Large intestine (tissue), 12 donors: ENCODE results near the gene TEAD2. TPM values are rescaled to one million over a fixed set of nuclear protein-coding genes. Genes with fewer than 3 reads are reported as not detected.

Experiments used
- DNase-seq, 2 donors: peaks; one replicate each; pipeline versions ENCODE4 v3.0.0 to v3.0.0-alpha.2; 2013
- H3K27ac ChIP-seq: one replicate; pipeline ENCODE4 v1.5.1; 2013; ENCODE audit warnings: low read length
- H3K27me3 ChIP-seq: 2 replicates; pipeline ENCODE4 v1.6.1; 2013; ENCODE audit warnings: low read length; ENCODE audit not compliant: control insufficient read depth, insufficient read depth
- H3K36me3 ChIP-seq: 2 replicates; pipeline ENCODE4 v1.6.1; 2013; ENCODE audit warnings: low read length; ENCODE audit not compliant: control insufficient read depth, insufficient read depth
- H3K4me1 ChIP-seq: one replicate; pipeline ENCODE4 v1.6.1; 2013; ENCODE audit warnings: low read length; ENCODE audit not compliant: control insufficient read depth, insufficient read depth
- H3K4me3 ChIP-seq: one replicate; pipeline ENCODE4 v1.5.1; 2013; ENCODE audit warnings: low read length
- H3K9me3 ChIP-seq: one replicate; pipeline ENCODE4 v1.6.1; 2013; ENCODE audit warnings: mild to moderate bottlenecking, low read depth, low read length, moderate library complexity; ENCODE audit not compliant: control insufficient read depth
- WGBS: methylation state at CpG from one replicate; pipeline ENCODE4 v1.1.5; 2013; ENCODE audit warnings: low lambda C conversion rate; ENCODE audit not compliant: insufficient coverage; 5-methylcytosine and 5-hydroxymethylcytosine counted together
- long read RNA-seq, 11 donors: transcript quantifications; one replicate each; lab custom pipeline, GENCODE V29; 2026
- polyA plus RNA-seq: library from polyadenylated mRNA; unstranded; fragments of 120-200 nt; gene quantifications from one replicate; pipeline ENCODE4 v1.2.1, GENCODE V29; 2013

TEAD2 gene
- polyA plus RNA-seq, result 17.2 TPM
- long read RNA-seq, donor 1, partial matches to known transcripts, result 0 of 1 reads
- long read RNA-seq, donor 1, other reads (novel, unspliced or antisense), result 0 of 1 reads
- long read RNA-seq, donor 2, partial matches to known transcripts, result 0 of 2 reads
- long read RNA-seq, donor 2, other reads (novel, unspliced or antisense), result 0 of 2 reads
- long read RNA-seq, donor 3, result 0 reads
- long read RNA-seq, donor 4, result 0 reads
- long read RNA-seq, donor 5, result 0 reads
- long read RNA-seq, donor 6, partial matches to known transcripts, result 0 of 2 reads
- long read RNA-seq, donor 6, other reads (novel, unspliced or antisense), result 0 of 2 reads
- long read RNA-seq, donor 7, partial matches to known transcripts, result 0 of 1 reads
- long read RNA-seq, donor 7, other reads (novel, unspliced or antisense), result 0 of 1 reads
- long read RNA-seq, donor 8, partial matches to known transcripts, result 0 of 2 reads
- long read RNA-seq, donor 8, other reads (novel, unspliced or antisense), result 0 of 2 reads
- long read RNA-seq, donor 9, result 0 reads
- long read RNA-seq, donor 10, partial matches to known transcripts, result 0 of 2 reads
- long read RNA-seq, donor 10, other reads (novel, unspliced or antisense), result 0 of 2 reads
- long read RNA-seq, donor 11, partial matches to known transcripts, result 0 of 3 reads
- long read RNA-seq, donor 11, other reads (novel, unspliced or antisense), result 0 of 3 reads

DNA sequence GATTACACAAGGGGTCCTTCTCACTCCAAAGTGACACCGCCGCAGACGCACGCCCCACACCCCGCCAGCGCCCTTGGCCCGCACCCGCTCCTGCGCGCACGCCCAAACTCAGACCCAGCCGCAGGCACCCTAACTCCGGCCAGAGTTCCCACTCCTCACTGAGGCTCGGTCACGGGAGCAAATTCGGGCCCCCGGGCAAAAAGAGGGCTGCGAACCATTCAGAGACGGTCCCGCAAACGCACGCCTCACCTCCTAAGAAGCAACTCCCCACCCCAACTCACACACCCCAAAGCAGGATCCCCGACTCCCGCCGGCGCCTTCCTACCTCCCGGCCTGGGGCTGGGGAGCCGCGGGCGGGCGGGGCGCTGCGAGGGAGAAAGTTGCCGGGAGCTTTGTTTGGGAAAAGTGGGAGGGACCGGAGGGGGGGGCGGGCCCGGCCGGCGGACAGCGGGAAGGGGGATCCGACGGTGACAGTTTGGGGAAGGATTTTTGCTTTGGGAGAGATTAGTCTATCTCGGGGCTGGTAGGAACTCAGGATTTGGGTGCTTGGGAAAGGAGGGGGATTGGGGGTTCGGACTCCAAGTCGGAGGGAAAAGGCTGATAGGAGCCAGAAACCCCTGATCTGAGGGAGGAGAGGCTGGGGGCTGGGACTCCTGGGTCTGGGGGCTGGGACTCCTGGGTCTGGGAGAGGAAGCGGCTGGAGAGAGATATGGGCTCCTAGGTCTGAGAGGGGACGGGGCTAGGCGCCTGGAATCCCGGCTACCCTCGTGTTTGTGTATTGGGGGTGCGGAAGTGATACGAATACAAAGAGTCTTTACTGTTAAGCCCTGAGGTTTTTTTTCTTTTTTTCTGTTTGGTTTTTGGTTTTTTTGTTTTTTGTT is at the start of gene TEAD2:
TEAD2 (minus strand) TSS at position 369 of the 881 bp plus-strand sequence. CDS start 2,341 bp downstream, outside the sequence.
- peak within 1 kb of the TSS; percentile 90 for H3K27ac ChIP-seq
- peaks cover 7% of the 10 kb centered on the region for H3K9me3 ChIP-seq
- peaks cover 5% of the 10 kb centered on the region for H3K4me1 ChIP-seq
- peak in 1 of 2 donors; percentile 47 for DNase-seq
- H3K4me3 ChIP-seq, result peak within 1 kb of the TSS; percentile 81
- H3K27me3 ChIP-seq, result peaks cover 54% of the 10 kb centered on the region
- no CpG with 5 or more reads among the region's 52 CpGs for WGBS
- H3K36me3 ChIP-seq, result peaks cover under 1% of the 10 kb centered on the region

DNA sequence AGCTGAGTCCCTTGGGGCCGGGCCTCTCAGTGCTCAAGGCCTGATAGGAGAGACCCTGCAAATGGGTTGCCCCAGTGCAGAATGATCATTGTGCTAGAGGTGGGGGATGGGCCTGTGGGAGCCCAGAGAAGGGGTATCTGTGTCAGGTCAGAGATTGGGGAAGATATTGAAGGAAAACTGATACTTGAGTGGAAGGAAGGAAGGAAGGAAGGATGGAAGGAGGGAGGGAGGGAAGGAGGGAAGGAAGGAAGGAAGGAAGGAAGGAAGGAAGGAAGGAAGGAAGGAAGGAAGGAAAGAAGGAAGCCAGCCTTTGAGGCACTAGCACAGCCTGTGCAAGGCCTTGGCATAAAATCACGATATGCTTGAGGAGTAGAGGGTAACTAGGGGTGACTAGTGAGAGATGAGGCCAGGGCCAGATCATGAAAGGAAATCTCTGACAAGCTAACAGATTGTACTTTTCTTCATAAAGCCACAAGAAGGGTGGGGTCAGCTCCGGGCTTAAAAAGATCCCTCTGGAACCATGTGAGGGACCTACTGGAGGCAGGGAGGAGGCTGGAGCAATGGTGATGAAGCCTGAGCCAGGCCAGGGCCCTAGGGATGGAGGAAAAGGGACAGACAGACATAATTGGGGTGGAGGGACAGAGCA is 49.6 kb upstream of the TEAD2 start:
- DNase-seq, result no peak
- no peak overlapping the region for H3K27ac ChIP-seq
- no peaks in the 10 kb centered on the region for H3K9me3 ChIP-seq
- H3K4me1 ChIP-seq, result peaks cover 3% of the 10 kb centered on the region
- H3K4me3 ChIP-seq, result no peak overlapping the region
- WGBS, result no CpG with 5 or more reads among the region's 3 CpGs
- no peaks in the 10 kb centered on the region for H3K36me3 ChIP-seq
- peaks cover 16% of the 10 kb centered on the region for H3K27me3 ChIP-seq

DNA sequence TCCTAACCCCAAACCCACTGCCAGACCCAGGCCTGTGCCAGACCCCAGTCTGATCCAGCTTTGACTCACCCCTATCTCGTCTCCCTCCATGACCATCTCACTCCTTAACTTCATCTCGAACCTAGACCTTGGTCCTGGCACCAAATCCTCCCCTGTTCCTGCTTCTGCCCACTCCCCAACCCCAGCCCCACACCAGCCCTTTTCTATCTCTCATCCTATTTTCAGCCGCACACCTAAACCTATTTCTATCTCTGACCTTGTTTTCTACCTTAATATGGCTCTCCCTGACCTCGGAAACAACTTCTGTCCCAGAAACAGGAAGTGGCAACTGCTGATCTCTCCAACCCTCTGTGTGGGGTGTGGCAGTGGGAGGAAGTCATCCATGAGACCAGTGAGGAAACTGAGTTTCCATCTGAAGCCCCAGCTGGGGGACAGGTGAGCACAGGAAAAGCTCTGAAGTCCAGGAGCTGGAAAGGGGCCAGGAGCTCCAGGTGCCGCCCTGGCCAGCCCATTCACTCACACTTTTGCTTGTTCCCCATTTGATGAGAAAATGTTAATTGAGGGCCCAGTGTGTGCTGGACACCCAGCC is 47.3 kb upstream of the TEAD2 start:
- peaks cover 3% of the 10 kb centered on the region for H3K4me1 ChIP-seq
- H3K9me3 ChIP-seq, result no peaks in the 10 kb centered on the region
- no peak overlapping the region for H3K27ac ChIP-seq
- H3K36me3 ChIP-seq, result no peaks in the 10 kb centered on the region
- WGBS, result 83% methylated on average over 2 of the region's 5 CpGs
- no peak for DNase-seq
- H3K27me3 ChIP-seq, result peaks cover 7% of the 10 kb centered on the region
- no peak overlapping the region for H3K4me3 ChIP-seq

DNA sequence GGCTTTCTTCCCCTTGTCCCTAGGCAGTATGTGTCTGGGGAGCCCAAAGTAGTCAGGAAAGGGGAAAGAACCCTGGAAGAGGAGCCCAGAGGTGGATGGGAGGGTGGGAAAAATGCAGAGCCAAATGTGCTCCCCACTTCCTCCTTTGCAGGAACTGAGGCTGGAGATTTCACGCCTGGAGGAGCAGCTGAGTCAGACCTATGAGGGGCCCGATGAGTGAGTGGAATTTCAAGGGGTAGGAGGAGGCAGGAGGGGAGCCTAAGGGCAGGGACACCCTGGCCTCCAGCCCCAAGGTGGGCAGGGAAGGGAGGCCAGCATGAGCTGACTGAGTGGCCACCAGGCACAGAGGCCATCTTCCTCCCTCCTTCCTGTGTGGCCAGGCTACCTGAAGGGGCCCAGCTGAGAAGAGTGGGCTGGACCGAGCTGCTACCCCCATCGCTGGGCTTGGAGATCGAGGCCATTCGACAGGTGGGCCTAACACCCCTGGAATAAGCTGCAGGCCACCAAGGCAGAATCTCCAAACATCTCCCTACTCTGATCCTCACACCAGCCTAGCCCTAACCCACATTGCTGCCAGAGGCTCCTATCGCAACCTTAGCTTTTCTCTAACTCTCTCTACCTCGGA is 46.7 kb upstream of the TEAD2 start:
- H3K4me3 ChIP-seq, result no peak overlapping the region
- peaks cover 3% of the 10 kb centered on the region for H3K4me1 ChIP-seq
- H3K36me3 ChIP-seq, result no peaks in the 10 kb centered on the region
- peaks cover 9% of the 10 kb centered on the region for H3K27me3 ChIP-seq
- no CpG with 5 or more reads among the region's 8 CpGs for WGBS
- no peak for DNase-seq
- no peaks in the 10 kb centered on the region for H3K9me3 ChIP-seq
- no peak overlapping the region for H3K27ac ChIP-seq

DNA sequence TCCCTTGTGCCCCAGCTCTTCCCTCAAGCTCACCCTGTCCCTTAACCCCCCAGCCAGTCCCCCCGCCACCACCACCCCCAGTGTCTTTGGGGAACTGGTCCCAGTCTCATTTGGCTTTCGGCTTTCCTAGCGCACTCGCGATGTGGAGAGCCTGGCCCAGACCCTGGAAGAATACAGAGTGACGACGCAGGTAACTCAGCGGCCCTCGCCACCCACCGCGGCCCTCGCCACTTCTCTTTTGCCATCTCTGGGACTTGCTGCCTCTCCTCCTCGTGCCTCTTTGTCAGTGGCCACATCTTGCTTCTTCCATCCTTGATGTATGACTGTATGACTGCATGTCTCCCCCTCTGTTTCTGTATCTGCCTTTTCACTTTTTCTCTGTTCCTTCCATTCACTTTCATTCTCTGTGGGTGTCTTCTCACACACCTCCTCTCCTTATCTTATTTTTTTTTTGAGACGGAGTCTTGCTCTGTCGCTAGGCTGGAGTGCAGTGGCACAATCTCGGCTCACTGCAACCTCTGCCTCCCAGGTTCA is 45.3 kb upstream of the TEAD2 start:
- no peak for DNase-seq
- Histone ChIP-seq H3K4me3 (no peak overlapping the region), H3K36me3 (no peaks in the 10 kb centered on the region), H3K4me1 (no peaks in the 10 kb centered on the region), H3K27me3 (peaks cover 9% of the 10 kb centered on the region), H3K27ac (no peak overlapping the region), H3K9me3 (no peaks in the 10 kb centered on the region)
- WGBS, result 67% methylated on average over 1 of the region's 16 CpGs

DNA sequence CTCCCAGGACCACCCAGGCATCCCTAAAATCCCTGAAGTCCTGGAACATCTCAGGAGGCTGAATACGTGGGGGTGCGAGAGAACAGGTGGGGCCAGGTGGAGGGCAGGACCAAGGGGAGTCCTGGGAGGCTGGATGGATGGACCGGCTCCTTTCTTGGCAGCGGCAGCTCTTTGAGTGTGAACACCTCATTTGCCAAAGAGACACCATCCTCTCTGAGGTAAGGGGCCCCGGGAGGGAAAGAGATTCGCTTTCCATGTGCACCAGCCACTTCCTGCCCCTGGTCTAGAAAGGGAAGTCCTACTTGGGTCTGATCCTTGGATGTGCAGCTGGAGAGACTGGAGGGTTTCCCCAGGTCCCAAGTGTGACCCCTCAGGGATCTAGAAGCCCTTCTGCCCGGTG is 44.9 kb upstream of the TEAD2 start:
- H3K27me3 ChIP-seq, result peaks cover 9% of the 10 kb centered on the region
- WGBS, result no CpG with 5 or more reads among the region's 7 CpGs
- no peaks in the 10 kb centered on the region for H3K4me1 ChIP-seq
- H3K9me3 ChIP-seq, result no peaks in the 10 kb centered on the region
- no peaks in the 10 kb centered on the region for H3K36me3 ChIP-seq
- H3K27ac ChIP-seq, result no peak overlapping the region
- no peak overlapping the region for H3K4me3 ChIP-seq
- DNase-seq, result no peak

DNA sequence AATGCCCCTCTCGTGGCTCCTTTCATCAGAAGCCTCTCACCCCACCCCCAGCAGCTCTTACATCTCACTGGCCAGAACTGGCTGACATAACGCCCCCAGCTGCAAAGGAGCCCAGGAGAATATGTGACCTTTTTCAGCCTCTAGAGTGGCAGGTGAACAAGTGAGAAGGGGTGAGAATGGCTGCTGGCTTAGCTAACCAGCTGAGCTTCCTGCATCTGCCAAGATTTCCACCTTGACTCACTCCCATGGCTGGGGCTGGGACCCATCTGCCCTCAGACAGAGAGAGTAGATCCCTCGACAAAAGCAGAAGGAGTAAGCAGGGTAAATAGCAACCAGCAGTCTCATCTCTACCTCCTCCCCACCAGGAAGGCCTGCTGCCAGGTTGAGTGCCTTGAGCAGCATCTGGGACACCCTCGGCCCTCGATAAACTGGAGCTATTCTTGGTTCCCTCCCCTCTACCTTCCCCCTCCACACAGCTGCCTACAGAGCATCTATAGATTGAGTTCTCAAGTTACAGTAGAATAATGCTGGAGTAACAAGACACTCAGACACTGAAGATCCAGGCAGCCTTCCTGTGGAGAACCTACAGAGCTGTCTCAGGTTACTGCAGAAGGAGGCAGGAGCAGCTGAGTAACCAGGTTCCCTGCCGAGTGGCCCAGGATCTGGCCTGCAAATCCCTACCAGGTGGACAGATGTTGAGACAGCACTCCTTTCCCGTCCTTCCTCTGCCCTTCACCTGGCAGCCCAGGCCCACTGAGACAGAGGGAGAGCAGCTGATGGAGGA is 41.4 kb upstream of the TEAD2 start:
- H3K36me3 ChIP-seq, result no peaks in the 10 kb centered on the region
- no peak for DNase-seq
- H3K27ac ChIP-seq, result no peak overlapping the region
- no peaks in the 10 kb centered on the region for H3K4me1 ChIP-seq
- H3K4me3 ChIP-seq, result no peak overlapping the region
- H3K9me3 ChIP-seq, result no peaks in the 10 kb centered on the region
- no CpG with 5 or more reads among the region's 7 CpGs for WGBS
- H3K27me3 ChIP-seq, result peaks cover 6% of the 10 kb centered on the region

DNA sequence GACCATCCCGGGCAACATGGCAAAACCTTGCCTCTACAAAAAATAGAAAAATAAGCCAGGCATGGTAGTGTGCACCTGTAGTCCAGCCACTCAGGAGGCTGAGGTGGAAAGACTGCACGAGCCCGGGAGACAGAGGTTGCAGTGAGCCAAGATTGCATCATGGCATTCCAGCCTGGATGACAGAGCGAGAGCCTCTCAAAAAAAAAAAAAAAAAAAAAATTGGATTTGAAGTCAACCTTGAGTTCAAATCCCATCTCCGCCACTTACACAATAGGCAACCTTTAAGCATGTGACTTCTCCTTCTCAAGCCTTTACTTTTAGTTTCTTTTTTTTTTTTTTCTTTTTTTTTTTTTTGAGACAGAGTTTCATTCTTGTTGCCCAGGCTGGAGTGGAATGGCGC is 37.8 kb upstream of the TEAD2 start:
- no peaks in the 10 kb centered on the region for H3K4me1 ChIP-seq
- no peaks in the 10 kb centered on the region for H3K36me3 ChIP-seq
- H3K4me3 ChIP-seq, result no peak overlapping the region
- H3K9me3 ChIP-seq, result no peaks in the 10 kb centered on the region
- 100% methylated on average over 1 of the region's 6 CpGs for WGBS
- no peak overlapping the region for H3K27ac ChIP-seq
- no peak for DNase-seq
- H3K27me3 ChIP-seq, result peaks cover 2% of the 10 kb centered on the region

DNA sequence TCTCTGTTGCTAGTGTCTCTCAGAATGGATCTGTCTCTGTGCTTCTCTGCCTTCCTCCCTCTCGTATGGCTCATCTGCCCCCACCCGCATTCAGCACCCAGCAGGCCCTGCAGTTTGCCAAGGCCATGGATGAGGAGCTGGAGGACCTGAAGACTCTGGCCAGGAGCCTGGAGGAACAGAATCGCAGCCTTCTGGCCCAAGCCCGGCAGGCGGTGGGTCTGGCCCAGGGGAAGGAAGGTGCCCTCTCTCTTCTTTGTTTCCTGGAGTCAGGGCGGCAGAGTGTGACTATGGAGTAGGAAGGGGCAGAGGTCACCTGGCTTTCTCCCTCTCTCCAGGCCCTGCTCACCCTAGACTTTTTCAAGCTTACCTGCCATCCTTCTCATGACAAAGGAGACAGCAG is 36.7 kb upstream of the TEAD2 start:
- no peaks in the 10 kb centered on the region for H3K4me1 ChIP-seq
- WGBS, result no CpG with 5 or more reads among the region's 6 CpGs
- H3K27ac ChIP-seq, result no peak overlapping the region
- H3K27me3 ChIP-seq, result peaks cover under 1% of the 10 kb centered on the region
- no peak for DNase-seq
- H3K9me3 ChIP-seq, result no peaks in the 10 kb centered on the region
- H3K36me3 ChIP-seq, result no peaks in the 10 kb centered on the region
- no peak overlapping the region for H3K4me3 ChIP-seq
